HG03095 (cell line): ENCODE measurements around the gene ACVR1.

ENCODE experiments used
- ATAC-seq: cut with Tn5 transposase; IDR thresholded peaks from one replicate; pipeline ENCODE4 v1.9.1; 2021; ENCODE audit warnings: moderate library complexity; ENCODE audit not compliant: unreplicated experiment

ACVR1 gene

DNA sequence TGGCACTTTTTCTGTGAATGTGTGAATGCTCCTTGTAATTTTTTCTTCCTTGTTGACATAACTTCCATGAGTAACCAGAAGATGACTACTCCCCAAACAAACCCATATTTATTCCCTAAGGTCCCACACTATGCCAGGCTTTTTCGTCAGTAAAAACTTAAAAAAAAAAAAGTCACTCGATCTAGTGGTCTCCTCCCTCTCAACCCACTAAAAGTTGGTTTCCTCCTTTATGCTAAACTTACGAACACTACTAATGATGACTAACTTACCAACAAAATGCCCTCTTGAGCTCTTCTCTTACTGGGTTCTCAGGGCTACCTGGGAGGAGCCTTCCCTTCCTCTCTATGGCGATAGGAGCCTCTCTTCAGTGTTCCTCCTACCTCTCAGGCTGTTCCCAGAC, 18.2 kb downstream of the ACVR1 start:
- ATAC-seq, result no peak

DNA sequence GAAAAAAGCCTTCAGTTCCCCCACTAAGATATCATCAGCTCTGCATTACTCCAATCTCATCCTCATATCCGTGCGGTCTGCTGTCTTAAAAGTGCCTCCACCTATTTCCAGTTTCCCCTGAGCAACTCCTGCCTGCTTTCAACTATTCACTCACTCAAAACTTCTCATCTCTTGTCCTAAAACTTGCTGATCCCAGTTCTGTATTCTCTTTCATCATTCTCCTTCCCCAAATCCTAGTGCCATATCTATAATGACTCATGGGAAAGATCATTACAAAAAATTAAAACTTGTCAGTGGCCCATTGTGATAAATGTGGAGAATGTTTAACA, 20.0 kb downstream of the ACVR1 start:
- no peak for ATAC-seq

- no peak for ATAC-seq
Observed at GRCh38 chr2:157853820-157854219, 22.3 kb downstream of the ACVR1 start.

DNA sequence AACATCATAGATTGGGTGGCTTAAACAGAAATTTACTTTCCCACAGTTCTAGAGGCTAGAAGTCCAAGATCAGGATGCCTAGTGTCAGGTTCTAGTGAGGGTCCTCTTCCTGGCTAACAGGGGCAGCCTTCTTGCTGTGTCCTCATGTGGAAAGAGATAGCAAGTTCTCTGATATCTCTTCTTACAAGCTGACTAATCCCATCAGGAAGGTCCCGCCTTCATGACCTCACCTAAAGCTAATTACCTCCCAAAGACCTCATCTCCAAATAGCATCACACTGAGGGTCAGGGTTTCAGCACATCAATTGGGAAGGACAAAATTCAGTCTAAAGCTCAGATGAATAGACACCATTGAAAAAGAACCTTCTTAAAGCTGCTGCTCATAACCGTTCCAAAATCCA, 22.9 kb downstream of the ACVR1 start:
- no peak for ATAC-seq

GRCh38 chr2:157849591-157849990, 26.5 kb downstream of the ACVR1 start:
- no peak for ATAC-seq

DNA sequence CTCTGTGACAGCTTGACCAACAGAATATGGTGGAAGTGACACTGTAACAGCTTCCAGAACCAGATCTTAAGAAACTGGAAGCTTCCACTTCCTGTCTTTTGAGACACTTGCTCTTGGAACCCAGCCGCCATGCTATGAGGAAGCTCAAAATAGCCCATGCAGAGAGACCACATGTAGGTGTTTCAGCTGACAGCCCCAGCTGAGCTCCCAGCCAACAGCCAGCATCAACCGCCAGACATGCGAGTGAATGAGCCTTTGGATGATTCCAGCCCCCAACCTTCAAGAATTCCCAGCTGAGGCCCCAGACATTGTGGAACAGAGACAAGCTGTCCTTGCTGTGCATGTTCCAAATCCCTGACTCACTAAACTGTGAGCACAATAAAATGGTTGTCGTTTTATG, 27.9 kb downstream of the ACVR1 start:
- ATAC-seq, result no peak

DNA sequence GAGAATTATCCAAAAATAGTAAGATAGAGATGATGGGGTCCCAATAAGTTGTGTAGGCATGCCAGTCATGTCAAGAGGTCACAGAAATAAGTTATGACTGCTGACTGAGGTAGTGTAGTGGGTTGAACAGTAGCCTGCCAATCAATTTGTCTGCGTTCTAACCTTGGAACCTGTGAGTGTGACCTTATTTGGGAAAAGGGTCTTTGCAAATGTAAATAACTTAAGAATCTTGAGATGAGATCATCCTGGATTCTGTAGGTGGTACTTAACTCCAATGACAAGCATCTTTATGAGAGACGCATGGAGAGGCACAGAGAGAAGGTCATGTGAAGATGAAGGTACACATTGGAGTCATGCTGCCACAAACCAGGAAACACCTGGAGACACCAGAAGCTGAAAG, 31.0 kb downstream of the ACVR1 start:
- no peak for ATAC-seq

DNA sequence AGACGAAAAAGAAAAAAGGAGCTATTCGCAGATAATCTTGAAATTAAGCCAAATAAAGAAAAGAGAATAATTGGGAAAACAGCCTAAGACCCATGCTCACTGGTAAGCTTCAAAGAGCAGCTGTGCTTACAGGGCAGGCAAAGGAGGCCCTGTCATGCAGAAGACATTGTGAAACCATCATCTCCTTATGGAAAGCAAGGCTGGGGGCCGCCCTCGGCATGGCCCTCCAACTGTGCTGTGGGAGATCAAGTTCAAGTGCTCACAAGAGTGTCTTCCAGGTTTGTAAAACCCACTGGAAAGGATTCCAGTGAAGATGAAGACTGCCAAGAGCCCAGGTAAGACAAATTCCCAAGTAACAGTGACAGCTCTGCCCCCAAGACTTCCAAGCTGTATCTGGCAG, 32.2 kb downstream of the ACVR1 start:
- ATAC-seq, result no peak

DNA sequence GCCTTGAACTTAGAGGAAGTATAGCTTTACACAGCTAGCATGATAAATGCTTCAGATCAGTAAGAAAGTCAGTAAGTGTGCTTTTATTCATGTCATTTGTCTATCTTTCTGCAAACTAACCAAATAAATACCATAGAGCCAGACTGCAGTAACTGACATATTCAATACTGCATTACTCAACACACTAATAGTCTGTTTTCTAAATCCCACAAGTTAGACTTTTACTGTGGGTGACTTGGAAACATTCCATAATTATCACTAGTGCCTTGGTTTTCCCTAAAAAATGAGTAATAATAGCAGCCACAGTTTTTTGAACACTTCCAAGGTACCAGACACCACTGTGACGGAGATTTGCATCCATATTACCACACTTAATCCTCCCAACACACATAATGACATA, 33.0 kb downstream of the ACVR1 start:
- no peak for ATAC-seq

GRCh38 chr2:157842106-157842879, 33.8 kb downstream of the ACVR1 start:
- ATAC-seq, result no peak

- ATAC-seq, result no peak
Observed at GRCh38 chr2:157841485-157841884, 34.6 kb downstream of the ACVR1 start.

- ATAC-seq, result no peak
Observed at GRCh38 chr2:157840568-157841156, 35.5 kb downstream of the ACVR1 start.

DNA sequence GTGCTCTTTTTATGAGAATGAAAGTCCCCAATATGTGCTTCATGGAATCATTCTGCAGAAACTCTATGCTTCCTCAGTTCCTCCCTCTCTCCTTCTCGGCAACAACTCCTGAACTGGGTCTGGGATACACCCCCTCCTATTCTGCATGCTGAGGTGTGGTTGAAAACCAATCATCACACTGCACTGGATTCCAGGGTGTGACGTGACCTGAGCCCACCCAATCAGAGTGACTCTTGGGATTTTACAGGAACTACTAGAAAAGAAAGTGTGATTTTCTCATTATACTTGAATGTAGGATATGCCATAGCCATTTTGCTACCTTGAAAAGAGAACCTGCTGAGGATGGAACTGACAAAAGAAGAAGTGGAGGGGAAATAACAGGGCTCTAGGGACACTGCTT, 36.3 kb downstream of the ACVR1 start:
- no peak for ATAC-seq

DNA sequence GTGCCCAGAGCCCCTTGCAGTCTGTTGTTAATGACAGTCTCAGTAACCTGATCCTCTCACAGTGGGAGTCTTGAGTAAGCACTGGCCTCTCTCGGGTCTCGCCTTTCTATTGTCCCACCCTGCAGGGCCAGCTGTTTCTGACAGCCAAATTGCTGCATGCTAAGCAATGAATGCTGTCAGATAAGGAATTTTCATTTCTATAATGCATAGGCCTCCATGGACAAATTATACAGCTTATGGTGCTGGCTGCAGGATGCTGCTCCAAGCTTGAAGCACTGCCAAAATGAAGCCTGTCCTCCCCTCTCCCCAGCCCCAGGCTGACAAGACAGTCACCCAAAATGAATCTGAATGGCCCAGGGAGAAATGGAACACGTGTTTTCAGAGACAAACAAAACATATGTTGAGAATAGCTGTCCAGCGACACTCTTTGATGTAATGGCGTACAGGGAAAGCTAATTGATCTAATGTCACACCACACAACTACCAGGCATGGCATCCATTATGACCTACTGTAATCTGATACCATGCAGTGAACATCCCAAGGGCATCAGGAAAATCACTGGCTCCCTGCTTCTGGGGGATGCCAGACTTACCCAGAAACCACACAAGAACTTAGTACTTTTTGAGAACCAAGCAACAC, 36.8 kb downstream of the ACVR1 start:
- ATAC-seq, result no peak

- ATAC-seq, result no peak
Observed at GRCh38 chr2:157838442-157839161, 37.5 kb downstream of the ACVR1 start.

- no peak for ATAC-seq
Observed at GRCh38 chr2:157837851-157838441, 38.2 kb downstream of the ACVR1 start.

GRCh38 chr2:157836531-157836930, 39.6 kb downstream of the ACVR1 start:
- no peak for ATAC-seq

DNA sequence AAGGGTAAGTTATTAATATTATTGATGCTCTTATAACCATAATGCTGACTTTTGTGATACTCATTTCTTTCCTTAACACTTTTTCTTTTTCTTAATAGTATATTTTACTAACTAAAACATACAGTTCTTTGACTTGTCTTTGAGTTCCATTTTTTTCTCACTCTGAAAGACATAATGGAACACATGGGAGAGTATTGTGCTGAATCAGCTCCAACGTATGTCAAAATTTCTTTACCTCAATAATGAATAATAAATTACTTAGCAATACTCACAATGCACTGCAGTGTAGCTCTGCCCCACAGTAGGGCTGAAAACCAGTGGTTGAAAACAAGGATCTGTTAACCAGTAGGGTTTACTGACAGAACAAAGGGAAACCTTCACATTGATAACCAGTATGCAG, 40.7 kb downstream of the ACVR1 start:
- no peak for ATAC-seq

DNA sequence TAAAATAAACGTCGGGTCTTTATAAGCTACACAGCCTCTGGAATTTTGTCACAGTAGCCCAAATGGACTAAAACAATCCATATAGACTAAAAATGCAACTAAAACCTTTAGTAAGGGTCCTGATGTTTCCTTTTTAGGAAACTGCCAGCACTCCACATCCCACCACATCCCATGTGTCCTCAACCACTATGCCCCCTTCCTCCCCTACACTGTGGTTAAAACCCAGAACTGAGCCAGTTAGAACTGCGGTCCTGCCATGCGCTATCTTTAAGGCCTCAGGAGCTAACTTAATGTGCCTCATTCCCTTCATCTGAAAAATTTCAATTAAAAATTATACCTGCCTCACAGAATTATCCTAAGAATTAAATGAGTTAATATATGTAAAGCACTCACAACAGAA, 41.1 kb downstream of the ACVR1 start:
- no peak for ATAC-seq

DNA sequence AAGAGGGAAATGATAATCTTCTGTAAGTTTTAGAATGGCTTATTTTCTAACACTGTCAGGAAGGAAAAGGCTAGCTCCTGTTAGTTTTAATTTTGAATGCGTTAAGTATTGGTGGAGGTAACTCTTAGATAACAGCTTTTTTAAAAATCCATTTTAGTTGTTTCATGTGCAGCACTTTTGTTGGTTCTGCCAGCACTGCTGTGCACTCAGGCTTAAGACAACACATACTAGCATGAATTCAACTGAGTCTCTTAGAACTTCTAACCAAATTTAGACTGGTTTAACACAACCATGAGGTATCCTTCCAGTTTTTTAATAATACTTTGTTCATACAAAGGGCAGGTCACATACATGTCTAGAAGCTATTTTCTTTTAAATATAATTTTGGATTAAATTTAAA, 42.4 kb downstream of the ACVR1 start:
- no peak for ATAC-seq

DNA sequence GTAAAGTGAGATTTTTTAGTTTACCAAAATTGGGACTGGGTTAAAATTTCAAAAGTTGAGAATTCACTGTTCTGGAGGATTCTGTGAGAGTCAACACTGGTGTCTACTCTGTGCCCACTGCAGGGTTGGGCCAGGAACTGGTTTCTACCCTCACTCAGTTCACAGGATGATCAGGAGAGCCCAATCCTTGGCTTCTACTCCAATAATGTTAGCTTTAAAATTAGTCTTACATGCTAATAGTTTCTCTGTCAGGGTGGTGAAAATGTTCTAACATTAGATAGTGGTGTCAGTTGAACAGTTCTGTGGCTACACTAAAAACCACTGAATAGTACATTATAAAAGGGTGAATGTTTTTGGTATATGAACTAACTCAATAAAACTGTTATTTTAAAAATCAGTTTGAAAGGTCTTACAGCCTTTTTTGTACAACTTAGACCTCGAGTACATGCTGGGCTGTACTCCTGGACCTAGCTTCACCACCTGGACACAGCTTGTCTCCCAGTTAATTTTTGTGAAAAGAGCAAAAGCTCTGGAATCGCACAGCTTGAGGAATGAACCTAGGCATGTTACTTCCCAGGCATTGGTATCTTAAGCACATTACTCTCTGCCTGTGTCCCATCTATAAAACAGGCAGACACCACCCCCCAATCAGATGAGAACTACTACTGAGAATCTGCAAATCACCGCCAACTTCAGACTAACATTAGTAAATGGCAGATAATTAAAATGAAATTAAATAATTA, 44.4 kb downstream of the ACVR1 start:
- ATAC-seq, result no peak
